ENCODE data around the gene FRAS1. TPM values are rescaled to one million over a fixed set of nuclear protein-coding genes. Genes with fewer than 3 reads are reported as not detected.
"Not testable (repeated sequence)": the region's sequence is repeated elsewhere in the genome, so short reads cannot be mapped to it uniquely, and the experiment has no call there.

FRAS1 gene
- total RNA-seq, 2 donors from 2014 or later: 2.1 to 4.0 TPM

DNA sequence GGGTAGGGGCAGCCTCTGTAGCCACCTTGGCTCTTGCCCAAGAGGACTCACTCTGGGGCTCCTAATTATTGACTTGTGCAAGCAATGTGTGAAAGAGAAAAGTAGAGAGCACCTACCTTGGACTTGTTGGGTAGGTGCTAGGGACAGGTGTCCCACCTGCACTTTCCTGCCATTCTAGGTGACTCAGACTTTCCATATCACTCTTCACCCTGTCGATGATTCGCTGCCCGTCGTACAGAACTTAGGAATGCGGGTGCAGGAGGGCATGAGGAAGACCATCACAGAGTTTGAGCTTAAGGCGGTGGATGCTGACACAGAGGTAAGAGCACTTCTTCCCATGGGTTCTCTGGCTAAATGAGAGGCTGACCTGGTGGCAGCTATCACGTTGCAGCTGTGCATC is 407.1 kb downstream of the FRAS1 start:
- Histone ChIP-seq H3K27me3 (no peaks in the 10 kb centered on the region), H3K4me3 (no peak overlapping the region), H3K27ac (no peak overlapping the region), H3K9ac (ENCODE audit: low read depth in 2 of 2, low read length in 2 of 2) (no peak overlapping the region), H3K36me3 (no peaks in the 10 kb centered on the region), H3K4me1 (no peaks in the 10 kb centered on the region), H3K9me3 (no peaks in the 10 kb centered on the region)
- no peak for DNase-seq
- TF ChIP-seq, protein P1, sequence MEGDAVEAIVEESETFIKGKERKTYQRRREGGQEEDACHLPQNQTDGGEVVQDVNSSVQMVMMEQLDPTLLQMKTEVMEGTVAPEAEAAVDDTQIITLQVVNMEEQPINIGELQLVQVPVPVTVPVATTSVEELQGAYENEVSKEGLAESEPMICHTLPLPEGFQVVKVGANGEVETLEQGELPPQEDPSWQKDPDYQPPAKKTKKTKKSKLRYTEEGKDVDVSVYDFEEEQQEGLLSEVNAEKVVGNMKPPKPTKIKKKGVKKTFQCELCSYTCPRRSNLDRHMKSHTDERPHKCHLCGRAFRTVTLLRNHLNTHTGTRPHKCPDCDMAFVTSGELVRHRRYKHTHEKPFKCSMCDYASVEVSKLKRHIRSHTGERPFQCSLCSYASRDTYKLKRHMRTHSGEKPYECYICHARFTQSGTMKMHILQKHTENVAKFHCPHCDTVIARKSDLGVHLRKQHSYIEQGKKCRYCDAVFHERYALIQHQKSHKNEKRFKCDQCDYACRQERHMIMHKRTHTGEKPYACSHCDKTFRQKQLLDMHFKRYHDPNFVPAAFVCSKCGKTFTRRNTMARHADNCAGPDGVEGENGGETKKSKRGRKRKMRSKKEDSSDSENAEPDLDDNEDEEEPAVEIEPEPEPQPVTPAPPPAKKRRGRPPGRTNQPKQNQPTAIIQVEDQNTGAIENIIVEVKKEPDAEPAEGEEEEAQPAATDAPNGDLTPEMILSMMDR (IDR thresholded peaks at IDR 0.05): no peak
- intact Hi-C loops (cut with DNase I): no loop called here

DNA sequence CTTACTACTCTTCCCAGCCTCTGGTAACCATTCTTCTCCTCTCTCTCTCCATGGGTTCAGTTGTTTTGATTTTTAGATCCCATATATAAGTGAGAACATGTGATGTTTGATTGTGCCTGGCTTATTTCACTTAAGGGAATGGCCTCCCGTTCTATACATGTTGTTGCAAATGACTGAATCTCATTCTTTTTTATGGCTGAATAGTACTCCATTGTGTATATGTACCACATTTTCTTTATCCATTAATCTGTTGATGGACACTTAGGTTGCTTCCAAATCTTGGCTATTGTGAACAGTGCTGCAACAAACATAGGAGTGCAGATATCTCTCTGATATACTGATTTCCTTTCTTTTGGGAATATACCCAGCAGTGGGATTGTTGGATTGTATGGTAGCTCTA is 410.1 kb downstream of the FRAS1 start:
- H3K9me3 ChIP-seq; H3K36me3 ChIP-seq; H3K4me3 ChIP-seq; H3K27ac ChIP-seq; H3K27me3 ChIP-seq; DNase-seq; H3K9ac ChIP-seq (ENCODE audit: low read depth in 2 of 2, low read length in 2 of 2); H3K4me1 ChIP-seq; intact Hi-C loops (cut with DNase I): not testable (repeated sequence)

DNA sequence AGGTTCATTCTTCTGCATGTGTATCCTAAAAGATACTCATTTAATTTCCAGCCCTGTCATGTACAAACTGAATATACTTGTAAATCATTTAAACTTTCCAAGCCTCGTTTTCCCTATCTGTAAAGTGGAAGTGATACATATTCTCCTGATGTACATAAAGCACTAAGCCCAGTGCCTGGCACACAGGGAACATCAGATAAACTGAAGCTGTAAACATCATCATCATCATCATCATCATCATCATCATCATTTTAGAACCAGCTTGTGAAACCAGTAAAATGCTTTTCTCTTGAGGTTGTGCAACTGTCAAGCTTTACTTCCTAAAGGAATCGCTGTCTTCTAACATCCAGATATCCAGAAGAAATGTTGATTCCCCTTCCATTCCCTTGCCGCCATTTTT is 411.1 kb downstream of the FRAS1 start:
- H3K36me3 ChIP-seq: no peaks in the 10 kb centered on the region
- no peaks in the 10 kb centered on the region for H3K27me3 ChIP-seq
- H3K4me3 ChIP-seq: no peak overlapping the region
- no peak overlapping the region for H3K27ac ChIP-seq
- DNase-seq: no peak
- H3K9me3 ChIP-seq: no peaks in the 10 kb centered on the region
- intact Hi-C loops (cut with DNase I): no loop called here
- H3K4me1 ChIP-seq: no peaks in the 10 kb centered on the region
- TF ChIP-seq, protein P1 (IDR thresholded peaks at IDR 0.05): no peak
- H3K9ac ChIP-seq (ENCODE audit: low read depth in 2 of 2, low read length in 2 of 2): no peak overlapping the region

DNA sequence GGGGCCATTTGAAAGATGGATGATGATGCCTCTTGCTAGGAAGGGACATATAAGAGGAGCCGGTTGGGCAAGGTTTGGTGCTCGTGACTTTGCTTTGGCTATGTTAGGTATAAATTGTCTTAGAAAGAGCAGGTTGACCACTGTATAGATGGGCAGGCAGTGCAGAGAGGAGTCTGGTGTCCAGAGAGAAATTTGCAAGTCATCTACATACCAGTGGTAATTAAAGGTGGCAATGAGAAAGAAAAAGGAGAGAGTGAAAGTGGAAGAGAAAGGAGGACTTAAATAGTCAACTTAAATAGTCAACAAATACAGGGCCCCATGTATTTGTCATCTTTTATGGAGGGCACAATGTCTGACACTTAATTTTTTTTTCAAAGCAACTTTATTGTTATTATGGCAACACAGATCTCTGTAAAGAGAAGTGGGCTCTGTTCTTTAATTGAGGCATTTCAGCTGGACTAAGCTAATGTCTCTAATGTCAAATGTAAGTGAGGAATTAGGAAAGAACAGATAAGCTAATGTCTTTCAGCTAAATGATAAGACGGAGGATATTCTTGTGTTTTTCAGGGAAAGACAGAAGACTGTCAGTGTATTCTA is 419.1 kb downstream of the FRAS1 start:
- H3K27ac ChIP-seq: no peak overlapping the region
- H3K9ac ChIP-seq (ENCODE audit: low read depth in 2 of 2, low read length in 2 of 2): no peak overlapping the region
- no peaks in the 10 kb centered on the region for H3K4me1 ChIP-seq
- no peaks in the 10 kb centered on the region for H3K27me3 ChIP-seq
- no peaks in the 10 kb centered on the region for H3K36me3 ChIP-seq
- no peak overlapping the region for H3K4me3 ChIP-seq
- H3K9me3 ChIP-seq: no peaks in the 10 kb centered on the region
- no peak for DNase-seq
- intact Hi-C loops (cut with DNase I): no loop called here
- TF ChIP-seq, protein P1 (IDR thresholded peaks at IDR 0.05): no peak

DNA sequence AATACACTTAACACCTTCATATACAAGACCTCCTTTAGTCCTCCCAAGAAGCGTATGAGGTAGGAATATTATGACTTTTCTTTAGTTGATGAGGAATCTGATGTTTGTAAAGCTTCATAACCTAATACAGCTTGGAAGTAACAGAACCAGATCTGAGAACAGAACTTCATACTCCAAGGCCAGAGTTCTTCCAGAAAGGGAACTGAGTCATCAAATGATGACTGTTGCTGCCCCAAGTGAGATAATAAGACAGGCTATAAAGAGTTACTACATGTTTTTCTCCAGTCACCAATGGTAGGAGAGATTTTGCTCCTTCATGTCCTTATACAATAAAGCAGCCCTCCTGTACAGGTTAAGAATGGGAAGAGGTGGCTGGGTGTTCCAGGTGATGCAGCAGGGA is 420.2 kb downstream of the FRAS1 start:
- H3K9ac ChIP-seq (ENCODE audit: low read depth in 2 of 2, low read length in 2 of 2): no peak overlapping the region
- H3K27me3 ChIP-seq: no peaks in the 10 kb centered on the region
- TF ChIP-seq, protein P1 (IDR thresholded peaks at IDR 0.05): no peak
- intact Hi-C loops (cut with DNase I): no loop called here
- no peak for DNase-seq
- no peak overlapping the region for H3K4me3 ChIP-seq
- no peaks in the 10 kb centered on the region for H3K9me3 ChIP-seq
- no peaks in the 10 kb centered on the region for H3K4me1 ChIP-seq
- no peak overlapping the region for H3K27ac ChIP-seq
- H3K36me3 ChIP-seq: no peaks in the 10 kb centered on the region

DNA sequence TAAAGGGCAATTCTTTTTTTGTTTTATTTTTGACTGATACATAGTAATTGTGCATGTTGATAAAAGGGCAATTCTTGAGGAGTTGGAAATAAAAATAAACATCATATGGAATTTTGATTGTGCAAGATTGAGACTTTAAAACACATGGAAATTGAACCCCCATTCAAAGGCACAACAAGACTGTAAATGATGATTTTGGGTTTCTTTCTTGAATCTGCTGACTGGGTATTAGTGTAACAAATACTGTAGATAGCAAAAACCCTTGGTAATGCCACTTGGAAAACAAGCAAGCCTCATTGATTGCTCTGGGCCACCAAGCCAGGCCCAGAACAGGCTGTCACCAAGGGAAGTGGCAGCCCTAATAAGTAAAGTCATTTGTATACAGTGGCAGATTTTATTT is 421.4 kb downstream of the FRAS1 start:
- H3K36me3 ChIP-seq: no peaks in the 10 kb centered on the region
- TF ChIP-seq, protein P1 (IDR thresholded peaks at IDR 0.05): no peak
- no peak overlapping the region for H3K4me3 ChIP-seq
- H3K9me3 ChIP-seq: no peaks in the 10 kb centered on the region
- H3K9ac ChIP-seq (ENCODE audit: low read depth in 2 of 2, low read length in 2 of 2): no peak overlapping the region
- intact Hi-C loops (cut with DNase I): no loop called here
- no peaks in the 10 kb centered on the region for H3K27me3 ChIP-seq
- no peak for DNase-seq
- no peak overlapping the region for H3K27ac ChIP-seq
- no peaks in the 10 kb centered on the region for H3K4me1 ChIP-seq
